ENCODE measurements around the gene SLC1A7.

SLC1A7 gene

DNA sequence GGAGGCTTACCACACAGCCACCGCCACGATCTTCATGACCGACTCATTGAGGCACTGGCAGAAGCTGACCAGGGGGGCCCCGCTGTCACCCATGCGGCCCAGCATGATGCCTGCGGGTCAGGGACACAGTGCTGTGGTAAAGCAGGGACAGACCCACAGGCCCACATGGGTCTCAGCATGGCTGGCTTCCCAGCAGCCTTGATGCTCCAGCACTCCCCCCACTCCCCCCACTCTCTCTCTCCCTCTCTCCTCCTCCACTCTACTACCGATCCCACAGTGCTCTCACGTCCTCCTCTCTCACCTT is 49.0 kb downstream of the SLC1A7 start:
- in situ Hi-C loops (cut with HindIII; ENCODE audit: low sequenced_read_pairs): no loop called here

DNA sequence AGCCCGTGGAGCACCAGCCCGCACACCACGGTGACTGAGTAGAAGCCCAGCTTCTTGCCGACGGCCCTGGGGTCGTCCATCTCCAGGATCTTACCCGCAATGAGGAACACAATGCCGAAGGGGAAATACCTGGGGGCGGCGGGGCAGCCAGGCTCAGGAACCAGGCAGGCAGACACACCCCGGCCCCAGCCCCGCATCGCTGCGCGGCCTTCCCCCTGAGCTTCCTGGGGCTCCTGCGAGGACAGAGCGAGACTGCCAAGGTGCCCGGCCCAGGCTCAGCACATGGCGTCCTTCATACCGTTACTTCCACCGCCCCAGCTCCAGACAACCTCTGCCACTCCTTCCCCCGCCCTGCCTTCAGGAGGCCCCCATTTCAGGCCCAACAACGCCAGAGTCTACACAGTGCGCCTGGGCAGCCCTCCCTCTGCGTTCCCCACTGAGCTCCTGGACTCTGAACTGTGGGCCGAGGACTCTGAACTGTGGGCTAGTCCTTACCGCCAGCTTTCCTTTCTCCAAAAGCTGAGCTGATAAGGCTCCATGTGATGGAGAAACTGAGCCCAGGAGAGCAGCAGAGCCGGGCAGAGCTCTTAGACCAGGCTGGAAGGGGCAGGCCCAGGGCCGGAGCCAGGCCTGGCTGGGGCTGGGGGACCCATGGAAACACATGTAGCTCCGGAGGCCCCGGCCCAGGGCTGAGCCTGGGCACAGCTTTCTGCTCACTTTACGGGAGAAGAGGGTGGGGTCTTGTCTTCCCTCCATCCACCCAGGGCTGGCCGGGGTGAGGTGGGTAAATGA is 49.6 kb downstream of the SLC1A7 start:
- in situ Hi-C loops (cut with HindIII; ENCODE audit: low sequenced_read_pairs): no loop called here

DNA sequence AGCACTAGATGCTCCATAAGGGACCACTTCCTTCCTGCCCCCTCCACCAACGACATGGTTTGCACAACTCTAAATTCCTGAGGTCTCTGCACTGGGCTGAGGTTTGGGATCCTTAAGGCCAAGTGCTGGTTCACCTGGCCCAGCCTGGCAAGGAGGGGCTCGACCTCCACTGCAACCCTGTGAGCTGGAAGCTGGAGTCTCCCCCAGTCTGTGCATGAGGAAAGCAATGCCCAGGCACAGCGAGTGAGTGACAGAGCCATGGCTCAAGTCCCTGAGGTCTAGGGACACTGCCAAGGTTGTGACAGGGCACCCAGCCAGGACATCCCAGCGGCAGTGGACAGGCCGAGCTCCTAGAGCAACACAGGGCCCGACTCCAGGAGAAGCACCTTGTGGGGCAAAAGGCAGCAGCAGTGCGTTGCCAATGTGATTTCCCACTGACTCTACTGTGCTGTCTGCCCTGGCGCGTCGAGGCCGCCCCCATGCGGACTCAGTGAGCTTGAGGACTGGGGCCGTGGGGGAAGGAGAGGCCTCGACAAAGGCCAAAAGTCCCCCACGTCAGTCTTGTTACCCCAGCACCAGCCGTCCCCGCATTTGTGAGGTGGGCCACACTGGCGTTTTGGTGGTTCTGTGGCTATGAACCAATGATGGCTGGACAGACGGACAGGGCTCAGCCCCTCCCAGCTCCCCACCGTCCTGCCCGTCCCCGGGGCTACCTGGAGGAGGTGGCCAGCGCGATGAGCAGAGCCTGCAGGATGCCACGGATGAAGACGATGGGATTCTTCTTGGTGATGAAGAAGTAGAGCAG is 50.4 kb downstream of the SLC1A7 start:
- in situ Hi-C loops (cut with HindIII; ENCODE audit: low sequenced_read_pairs): no loop called here

DNA sequence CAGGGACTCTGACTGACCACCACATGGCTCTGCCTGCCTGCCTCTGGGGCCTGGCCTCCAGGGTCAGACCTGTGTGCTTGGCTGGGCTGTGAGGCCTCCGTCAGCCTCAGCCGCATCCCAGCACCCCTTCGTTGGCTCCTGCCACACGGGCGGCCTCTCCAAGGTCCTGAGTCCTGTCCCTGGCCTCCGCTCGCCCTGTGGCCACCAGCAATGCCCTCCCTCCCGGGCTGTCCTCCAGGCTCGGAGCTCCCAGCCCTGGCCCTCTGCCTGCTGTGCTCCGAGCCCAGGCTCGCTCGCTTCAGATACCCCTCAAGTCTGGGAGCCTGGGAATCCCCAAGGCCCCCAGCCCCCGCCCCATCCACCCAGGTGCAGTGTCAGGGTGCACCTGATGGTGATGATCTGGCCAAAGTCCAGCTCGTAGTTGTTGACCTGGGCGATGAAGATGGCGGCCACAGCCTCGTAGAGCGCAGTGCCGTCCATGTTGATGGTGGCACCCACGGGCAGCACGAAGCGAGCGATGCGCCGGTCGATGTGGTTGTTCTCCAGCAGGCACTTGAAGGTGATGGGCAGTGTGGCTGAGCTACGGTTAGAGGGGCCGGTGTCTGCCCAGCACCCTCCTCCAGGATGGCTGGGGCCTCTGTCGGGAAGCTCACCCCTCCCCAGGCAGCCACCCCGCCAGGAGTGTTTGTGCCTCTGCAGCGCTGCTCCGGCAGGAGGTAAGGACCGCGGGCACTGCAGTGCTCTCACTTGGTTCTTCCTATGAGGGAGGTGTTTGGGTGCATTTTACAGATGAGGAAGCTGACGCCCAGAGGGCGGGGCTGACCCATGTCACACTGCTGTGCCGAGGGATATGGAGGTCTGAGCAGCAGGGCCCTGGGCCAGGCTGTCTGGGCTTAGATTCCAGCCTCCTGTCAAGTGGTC is 52.0 kb downstream of the SLC1A7 start:
- in situ Hi-C loops (cut with HindIII; ENCODE audit: low sequenced_read_pairs): no loop called here

DNA sequence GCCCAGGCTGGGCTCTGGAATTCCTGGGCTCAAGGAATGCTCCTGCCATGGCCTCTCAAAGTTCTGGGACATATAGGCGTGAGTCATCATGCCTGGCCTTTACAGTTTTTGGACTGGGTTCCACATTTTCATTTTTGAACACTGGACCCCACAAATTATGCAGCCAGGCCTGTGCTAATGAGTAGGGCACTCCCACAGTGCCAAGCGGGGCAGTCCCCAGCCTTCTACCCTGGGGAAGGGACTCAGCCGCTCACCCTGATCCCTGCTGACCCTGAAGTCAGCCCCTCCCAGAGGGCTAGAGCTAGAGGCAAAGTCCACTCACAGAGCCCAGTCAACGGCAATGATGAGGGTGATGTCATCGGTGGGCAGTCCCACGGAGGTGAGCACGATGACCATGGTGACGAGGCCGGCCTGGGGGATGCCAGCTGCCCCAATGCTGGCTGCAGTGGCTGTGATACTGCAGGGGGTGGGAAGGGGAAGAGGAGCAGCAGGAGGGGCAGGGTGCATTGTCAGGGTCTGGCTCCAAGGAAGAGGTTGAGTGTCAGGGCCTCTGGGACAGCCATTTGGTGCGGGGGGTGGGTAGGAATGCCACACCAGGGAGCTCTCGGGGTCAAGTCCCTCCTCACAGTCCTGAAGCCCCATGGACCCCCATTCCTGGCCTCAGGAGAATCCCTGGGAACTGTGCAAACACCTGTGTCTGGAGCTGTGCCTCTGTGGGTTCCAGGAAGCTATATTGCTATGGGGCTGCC is 52.8 kb downstream of the SLC1A7 start:
- in situ Hi-C loops (cut with HindIII; ENCODE audit: low sequenced_read_pairs): loop anchor here (5.0 kb wide), 1 partner anchor 93 kb away; no protein-coding TSS in a partner anchor

DNA sequence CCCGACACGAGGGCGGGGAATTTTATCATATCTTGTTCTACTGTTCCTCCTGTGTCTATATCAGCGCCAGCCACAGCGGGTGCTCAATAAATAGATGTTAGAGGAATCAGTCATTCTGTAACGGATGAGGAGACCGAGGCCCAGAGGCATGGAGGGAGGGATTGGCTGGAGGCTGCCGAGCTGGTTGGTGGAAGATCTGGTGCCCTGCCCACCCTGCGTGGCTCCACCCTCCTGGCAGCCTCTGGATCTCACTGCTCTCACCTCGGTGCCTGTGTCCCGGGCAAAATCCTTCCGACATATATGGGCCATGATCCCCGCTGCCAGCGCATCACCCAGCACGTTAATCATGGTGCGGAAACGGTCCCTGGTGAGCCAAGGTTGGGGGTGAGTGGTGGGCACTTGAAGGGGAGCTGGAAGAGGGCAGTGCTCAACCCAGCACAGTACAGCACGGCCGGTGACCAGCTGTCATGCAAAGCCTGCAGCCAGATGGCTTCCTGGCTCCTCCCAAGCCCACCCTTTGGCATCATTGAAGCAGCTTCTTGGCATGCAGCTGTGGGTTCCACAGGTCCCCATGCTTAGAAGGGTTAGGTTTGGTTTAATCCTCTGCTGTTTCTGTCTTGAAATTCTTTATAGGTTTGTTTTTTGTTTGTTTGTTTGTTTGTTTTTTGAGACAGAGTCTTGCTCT is 53.7 kb downstream of the SLC1A7 start:
- in situ Hi-C loops (cut with HindIII; ENCODE audit: low sequenced_read_pairs): loop anchor here (5.0 kb wide), 1 partner anchor 94 kb away; no protein-coding TSS in a partner anchor

DNA sequence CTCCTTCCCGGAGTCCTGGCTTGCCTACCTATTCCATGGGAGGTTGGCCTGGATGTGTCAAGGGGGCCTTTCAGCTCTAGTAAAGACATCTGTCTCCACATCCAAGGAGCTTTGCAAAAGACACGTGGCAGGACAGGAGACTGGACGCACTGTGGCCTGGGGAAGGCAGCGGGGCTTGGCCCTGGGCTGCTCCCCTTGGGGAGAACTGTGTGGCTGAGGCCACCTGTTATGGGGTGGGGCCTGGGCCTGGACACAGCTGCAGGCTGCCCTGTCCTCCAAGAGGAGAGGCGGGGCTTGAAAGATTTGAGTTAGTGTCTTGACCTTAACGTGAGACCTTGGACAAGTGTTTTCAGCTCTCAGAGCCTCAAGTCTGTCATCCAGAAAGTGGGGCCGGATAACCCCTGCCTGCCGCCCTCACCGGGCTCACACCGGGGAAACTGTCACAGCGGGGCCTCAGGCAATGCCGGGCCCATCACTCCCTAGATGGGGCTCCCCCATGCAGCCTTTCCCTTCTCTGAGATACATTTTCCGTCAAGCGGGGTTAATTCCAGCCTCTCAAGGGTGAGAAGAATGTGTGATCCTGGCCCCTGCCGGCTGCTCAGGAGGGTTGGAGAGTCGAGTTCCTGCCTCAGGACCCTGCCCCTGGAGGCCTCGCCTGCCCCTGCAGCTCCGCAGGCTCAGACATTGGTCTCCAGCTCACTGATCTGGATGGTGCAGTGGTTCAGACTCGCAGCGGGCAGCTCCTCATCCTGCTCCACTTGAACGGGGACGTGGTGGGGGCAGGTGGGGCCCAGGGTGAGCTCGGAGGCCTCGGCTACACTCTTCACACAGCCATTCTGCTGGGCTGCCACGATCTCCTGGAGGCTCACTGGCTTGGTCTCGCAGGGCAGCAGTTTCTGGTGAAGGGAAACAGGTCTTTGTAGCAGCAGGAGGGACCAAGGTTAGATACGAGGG is 54.8 kb downstream of the SLC1A7 start:
- in situ Hi-C loops (cut with HindIII; ENCODE audit: low sequenced_read_pairs): loop anchor here (5.0 kb wide), 1 partner anchor 95 kb away; no protein-coding TSS in a partner anchor

DNA sequence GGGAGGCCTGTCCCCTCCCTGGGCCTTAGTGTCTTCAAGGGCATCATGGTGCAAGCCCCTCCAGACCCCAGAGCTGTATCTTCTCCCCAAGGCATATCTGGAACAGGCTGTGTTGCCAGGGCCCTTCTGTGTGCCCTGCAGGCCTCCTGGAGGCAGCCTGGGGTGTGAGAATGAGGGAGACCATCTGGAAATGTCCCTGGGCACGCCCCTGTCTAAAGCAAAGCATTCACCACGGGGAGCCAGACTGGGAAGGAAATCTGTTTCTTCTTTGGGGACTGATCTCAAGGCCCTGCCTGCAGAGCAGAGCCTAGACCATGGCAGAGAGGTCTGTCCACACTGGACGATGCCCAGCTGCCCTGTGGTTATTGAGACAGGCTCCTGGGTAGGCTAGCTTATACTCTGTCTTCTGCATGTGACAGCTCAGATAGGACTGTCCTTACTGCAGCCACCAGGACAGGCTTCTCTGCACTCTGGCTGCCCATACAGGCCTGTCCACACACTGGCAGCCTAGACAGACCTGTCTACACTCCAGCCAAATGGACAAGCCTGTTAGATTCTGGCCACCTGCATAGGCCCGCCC is 55.9 kb downstream of the SLC1A7 start:
- in situ Hi-C loops (cut with HindIII; ENCODE audit: low sequenced_read_pairs): loop anchor here (5.0 kb wide), 1 partner anchor 96 kb away; no protein-coding TSS in a partner anchor

DNA sequence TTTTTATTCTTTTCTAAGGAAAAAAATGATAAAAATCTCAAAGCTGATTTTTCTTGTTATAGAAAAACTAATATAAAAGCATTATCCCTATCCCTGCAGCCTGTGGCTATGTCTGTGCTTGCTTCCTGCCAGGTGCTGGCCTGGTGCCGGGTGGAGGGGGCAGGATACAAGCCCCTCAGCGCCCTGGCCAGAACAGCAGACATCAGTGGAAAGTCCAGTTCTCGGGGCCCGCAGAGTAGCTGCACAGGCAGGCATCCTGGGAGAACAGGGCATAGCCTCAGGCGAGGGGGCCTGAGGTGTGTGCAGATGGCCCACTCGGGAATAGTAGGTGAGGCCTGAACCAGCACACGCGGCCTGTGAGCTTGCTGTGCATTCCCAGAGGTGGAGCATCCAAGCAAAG is 57.0 kb downstream of the SLC1A7 start:
- in situ Hi-C loops (cut with HindIII; ENCODE audit: low sequenced_read_pairs): loop anchor here (5.0 kb wide), 1 partner anchor 97 kb away; no protein-coding TSS in a partner anchor

DNA sequence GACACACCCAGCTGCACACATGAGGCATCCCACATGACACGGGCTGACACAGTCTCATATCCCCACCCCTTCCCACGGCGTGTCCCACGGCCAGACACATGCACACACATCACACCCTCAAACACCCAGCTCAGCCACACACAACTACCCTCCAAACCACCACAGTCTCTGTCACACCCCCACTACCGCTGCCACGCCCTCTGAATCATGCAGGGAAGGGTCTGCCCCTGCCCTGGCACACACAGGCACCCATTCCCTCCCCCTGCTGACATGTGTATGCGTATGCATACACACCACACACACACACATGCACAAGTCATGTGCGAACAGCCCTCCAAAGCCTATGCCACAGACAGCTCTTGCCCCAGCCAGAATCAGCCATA is 57.9 kb downstream of the SLC1A7 start:
- in situ Hi-C loops (cut with HindIII; ENCODE audit: low sequenced_read_pairs): no loop called here

DNA sequence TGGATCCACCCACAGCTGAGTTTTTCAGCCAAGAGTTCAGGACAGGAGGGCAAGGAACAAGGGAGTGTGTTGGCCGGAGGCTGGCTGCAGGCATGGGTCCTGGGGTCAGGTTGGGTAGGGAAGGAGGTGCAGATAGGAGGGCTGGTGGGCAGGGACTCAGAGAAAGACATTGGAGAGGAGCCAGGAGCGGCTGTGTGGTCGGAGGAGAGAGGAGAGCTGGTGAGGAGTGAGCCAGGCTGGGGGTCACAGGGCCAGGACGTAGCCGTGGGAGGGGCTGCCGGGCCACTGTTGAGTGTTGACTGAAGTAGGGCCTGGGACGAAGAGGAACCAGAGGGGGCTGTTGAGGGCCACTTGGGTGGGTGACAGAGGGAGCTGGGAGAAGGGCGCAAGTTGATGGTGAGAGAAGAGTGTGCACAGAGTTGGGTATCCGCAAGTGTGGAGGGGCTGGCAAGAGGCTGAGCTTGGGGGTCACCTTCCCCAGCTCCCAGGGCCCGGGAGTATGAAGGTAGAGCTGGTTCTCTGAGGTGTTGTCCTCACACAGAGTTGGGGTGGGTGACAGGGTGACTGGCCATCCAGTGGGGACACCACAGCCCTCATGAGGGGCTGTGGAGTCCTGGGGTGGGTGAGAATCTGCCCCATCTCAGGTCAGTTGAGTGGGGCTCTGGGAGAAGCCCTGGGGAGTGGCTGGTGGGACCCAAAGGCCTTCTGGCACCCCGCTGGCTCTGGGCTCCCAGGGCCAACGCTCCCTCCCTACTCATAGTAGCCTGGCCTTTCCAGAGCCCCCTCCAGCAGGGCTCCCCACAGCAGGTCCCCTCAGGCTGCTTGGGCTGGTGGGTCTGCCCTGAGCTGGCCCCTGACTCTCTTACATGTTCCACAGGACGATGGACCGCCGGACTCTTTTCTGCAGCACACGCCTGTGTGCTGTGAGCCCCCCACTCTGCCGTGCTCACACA is 58.5 kb downstream of the SLC1A7 start:
- in situ Hi-C loops (cut with HindIII; ENCODE audit: low sequenced_read_pairs): no loop called here

DNA sequence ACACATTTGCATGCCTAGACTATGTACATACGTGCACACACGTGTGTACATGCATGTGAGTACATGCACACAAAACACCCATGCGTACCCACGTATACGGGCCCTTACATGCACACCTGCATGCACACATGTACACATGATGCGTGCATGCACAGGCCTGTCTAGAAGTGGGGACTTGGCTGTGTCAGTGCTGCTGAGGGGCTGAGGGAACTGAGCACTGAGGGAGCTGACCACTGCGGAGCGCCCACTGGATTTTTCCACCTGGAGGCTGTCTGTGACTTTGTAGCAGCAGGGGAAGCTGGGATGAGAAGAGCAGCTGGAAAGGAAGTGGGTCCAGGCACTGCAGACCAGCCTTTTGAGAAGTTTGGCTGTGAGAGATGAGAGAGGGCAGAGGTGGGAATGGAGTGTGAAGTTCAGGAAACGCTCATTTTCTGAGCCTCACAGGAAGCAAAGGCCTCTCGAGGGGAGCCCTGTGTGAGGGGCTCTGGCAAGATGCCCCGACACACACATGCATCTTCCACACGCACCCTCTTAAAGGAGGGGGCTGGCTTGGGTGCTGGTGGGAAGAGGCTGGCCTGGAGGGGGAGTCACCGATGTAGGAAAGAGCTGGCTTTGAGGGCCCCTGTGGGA is 59.5 kb downstream of the SLC1A7 start:
- in situ Hi-C loops (cut with HindIII; ENCODE audit: low sequenced_read_pairs): no loop called here

DNA sequence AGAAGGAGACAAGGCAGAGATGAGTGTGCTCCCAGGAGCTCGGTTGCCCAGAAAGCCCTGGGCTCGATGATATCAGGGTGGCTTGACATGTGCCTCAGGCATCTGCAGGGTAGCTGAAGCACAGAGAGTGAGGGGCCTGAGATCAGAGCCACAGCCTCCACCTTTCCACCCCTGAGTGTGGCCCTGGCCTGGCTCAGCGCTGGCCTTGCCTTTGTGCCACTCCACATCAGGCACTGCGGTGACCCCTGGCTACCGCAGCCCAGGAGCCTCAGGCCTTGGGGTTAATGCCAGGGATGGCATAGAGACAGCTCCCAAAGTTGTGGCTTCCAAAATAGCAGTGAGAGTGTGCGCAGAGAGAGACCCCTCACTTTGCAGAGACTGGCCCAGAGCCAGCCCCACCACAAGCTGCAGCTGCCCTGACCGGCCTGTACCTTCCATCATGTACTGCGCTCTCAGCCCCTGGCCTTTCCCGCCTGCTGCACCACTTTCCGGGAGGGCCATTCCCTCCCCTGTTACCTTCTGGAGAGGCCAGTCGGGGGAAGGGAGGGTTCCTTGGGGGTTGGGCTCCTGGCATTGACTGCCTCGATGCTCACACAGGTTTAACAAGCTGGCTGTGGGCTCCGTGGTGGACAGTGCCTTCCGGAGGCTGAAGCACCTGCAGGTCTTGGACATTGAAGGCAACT is 60.9 kb downstream of the SLC1A7 start:
- in situ Hi-C loops (cut with HindIII; ENCODE audit: low sequenced_read_pairs): no loop called here

DNA sequence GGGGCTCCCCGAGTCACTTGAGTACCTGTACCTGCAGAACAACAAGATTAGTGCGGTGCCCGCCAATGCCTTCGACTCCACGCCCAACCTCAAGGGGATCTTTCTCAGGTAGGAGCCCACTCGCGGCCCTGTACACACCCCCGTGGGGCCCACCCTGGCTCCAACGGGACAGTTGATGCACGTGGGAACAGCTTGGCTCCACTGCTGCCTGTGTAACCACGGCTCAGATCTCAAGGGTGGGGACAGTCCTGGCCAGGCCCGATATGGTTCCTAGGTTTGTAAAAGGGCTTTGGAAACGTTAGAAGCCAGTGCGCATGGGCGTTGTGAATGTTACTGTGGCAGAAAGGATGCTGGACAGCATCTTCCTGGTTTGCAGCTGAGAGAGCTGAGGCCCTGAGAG is 61.7 kb downstream of the SLC1A7 start:
- in situ Hi-C loops (cut with HindIII; ENCODE audit: low sequenced_read_pairs): no loop called here

DNA sequence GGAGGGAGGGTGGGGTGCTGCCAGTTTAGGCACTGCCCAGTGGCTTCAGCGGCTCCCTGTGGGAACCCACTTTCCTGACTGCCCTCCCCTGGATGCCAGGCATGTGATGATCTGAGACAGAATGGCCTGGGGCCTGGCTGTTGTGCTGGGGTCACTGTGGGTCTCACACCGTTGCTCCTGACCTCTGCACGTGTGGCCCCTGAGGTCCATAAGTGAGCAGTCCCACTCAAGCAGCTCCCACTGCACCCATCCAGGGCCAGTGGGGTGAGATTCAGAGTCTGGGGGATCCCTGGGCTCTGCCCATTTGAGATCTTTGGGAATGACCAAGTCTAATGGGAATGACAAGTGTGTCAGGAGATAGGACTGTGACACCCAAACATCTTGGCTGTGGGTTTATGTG is 62.4 kb downstream of the SLC1A7 start:
- in situ Hi-C loops (cut with HindIII; ENCODE audit: low sequenced_read_pairs): no loop called here

DNA sequence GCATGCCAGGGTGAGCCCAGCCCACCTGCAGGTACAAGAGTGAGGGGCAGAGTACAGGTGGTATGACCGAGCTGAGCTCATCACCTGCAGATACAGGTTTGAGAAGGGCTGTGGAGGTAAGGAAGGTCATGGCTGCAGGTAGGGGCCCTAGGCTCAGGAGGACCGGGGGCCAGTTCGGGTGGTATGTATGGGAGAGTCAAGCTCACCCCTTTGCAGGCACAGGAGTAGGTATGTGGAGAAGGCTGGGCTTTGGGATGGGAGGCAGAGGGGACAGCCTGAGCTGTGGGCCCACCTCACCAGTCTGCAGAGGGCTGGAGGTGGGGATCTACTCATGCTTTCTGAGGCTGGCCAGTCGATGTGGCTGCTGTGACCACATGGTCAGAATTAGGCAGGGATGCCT is 63.2 kb downstream of the SLC1A7 start:
- in situ Hi-C loops (cut with HindIII; ENCODE audit: low sequenced_read_pairs): no loop called here

Measured in endothelial cell of hepatic sinusoid (primary cell).